SU-DHL-6 (cell line): Measurements from ENCODE around the gene STX10.

ENCODE experiments used
- H2AFZ ChIP-seq: fragments of 200-600 bp; sonication (generic); 2 replicates; pipeline ENCODE4 v1.6.1; 2014; ENCODE audit warnings: low read depth, mild to moderate bottlenecking, moderate library complexity, mixed read lengths, antibody characterized with exemption, low read length; ENCODE audit not compliant: severe bottlenecking
- H3F3A ChIP-seq: fragments of 200-600 bp; shearing (Covaris generic); 2 replicates; pipeline ENCODE4 v1.6.0; 2016; ENCODE audit warnings: antibody characterized with exemption, mild to moderate bottlenecking; ENCODE audit not compliant: insufficient read depth
- H3K27ac ChIP-seq: fragments of 200-600 bp; sonication (generic); 2 replicates; pipeline ENCODE4 v1.5.1; 2016; ENCODE audit warnings: low read depth, mild to moderate bottlenecking, low read length, moderate library complexity, mixed read lengths
- H3K27me3 ChIP-seq: fragments of 200-600 bp; sonication (generic), shearing (Covaris generic); 2 replicates; pipeline ENCODE4 v1.6.0; 2014; ENCODE audit warnings: mild to moderate bottlenecking, low read length
- H3K36me3 ChIP-seq: fragments of 200-600 bp; sonication (generic); 2 replicates; pipeline ENCODE4 v1.6.1; 2014; ENCODE audit warnings: mild to moderate bottlenecking, low read length, mixed read lengths
- H3K4me2 ChIP-seq: fragments of 300-600, 200-600 bp; shearing (Covaris generic), sonication (generic); 2 replicates; pipeline ENCODE4 v1.6.0; 2014; ENCODE audit warnings: low read length, low read depth, mild to moderate bottlenecking; ENCODE audit not compliant: poor library complexity, severe bottlenecking
- H3K4me3 ChIP-seq: fragments of 200-600 bp; sonication (generic); 2 replicates; pipeline ENCODE4 v1.5.1; 2014; ENCODE audit warnings: antibody characterized with exemption, low read length, mild to moderate bottlenecking, mixed read lengths; ENCODE audit not compliant: insufficient read depth, poor library complexity, severe bottlenecking
- H3K79me2 ChIP-seq: fragments of 200-600 bp; sonication (generic); 2 replicates; pipeline ENCODE4 v1.6.1; 2014; ENCODE audit warnings: mild to moderate bottlenecking, low read length, moderate library complexity; ENCODE audit not compliant: insufficient read depth
- H3K9ac ChIP-seq: fragments of 200-600 bp; sonication (generic); 2 replicates; pipeline ENCODE4 v1.7.0; 2014; ENCODE audit warnings: mild to moderate bottlenecking, low read length
- H3K9me2 ChIP-seq: fragments of 200-600 bp; sonication (generic); replicated peaks from 2 replicates; pipeline ENCODE4 v1.6.1; 2014; ENCODE audit warnings: low read length; ENCODE audit not compliant: insufficient read depth
- H3K9me3 ChIP-seq: fragments of 200-600 bp; sonication (generic); 2 replicates; pipeline ENCODE4 v1.6.1; 2014; ENCODE audit warnings: low read length, mixed read lengths; ENCODE audit not compliant: insufficient read depth
- H4K20me1 ChIP-seq: fragments of 200-600 bp; sonication (generic); 2 replicates; pipeline ENCODE4 v1.6.1; 2014; ENCODE audit warnings: low read depth, mild to moderate bottlenecking, antibody characterized with exemption, low read length, moderate library complexity, mixed read lengths
- EZH2phosphoT487 ChIP-seq: fragments of 200-600 bp; sonication (generic), shearing (Covaris generic); conservative IDR thresholded peaks from 2 replicates; pipeline ENCODE4 v1.6.1; 2018; ENCODE audit warnings: mild to moderate bottlenecking, antibody characterized with exemption, low read length, moderate library complexity, mixed read lengths
- TF ChIP-seq, protein P1 (sequence below): fragments of 200-600 bp; sonication (generic); IDR thresholded peaks from one replicate; pipeline ENCODE4 v1.5.1; 2017; ENCODE audit warnings: antibody characterized with exemption, mild to moderate bottlenecking, low read length, moderate library complexity; ENCODE audit not compliant: insufficient read depth, poor library complexity, severe bottlenecking

Gene STX10

GRCh38 chr19:13097033-13097462, 53.1 kb downstream of the STX10 start:
- no peak overlapping the region for H3K27ac ChIP-seq
- no peak overlapping the region for H3K4me2 ChIP-seq

GRCh38 chr19:13095934-13096927, 53.9 kb downstream of the STX10 start:
- peak overlapping the region; percentile 44 for H3K4me2 ChIP-seq
- H3F3A ChIP-seq, result peaks cover 12% of the 10 kb centered on the region
- peaks cover 13% of the 10 kb centered on the region for H3K36me3 ChIP-seq
- no peak overlapping the region for H2AFZ ChIP-seq
- no peak overlapping the region for H3K27ac ChIP-seq
- peak overlapping the region; percentile 27; the same call in 1 of the 2 replicates for H3K9ac ChIP-seq
- H3K4me3 ChIP-seq, result no peak overlapping the region
- no peaks in the 10 kb centered on the region for H3K79me2 ChIP-seq
- H3K27me3 ChIP-seq, result no peaks in the 10 kb centered on the region
- no peak for TF ChIP-seq EZH2phosphoT487
- TF ChIP-seq, protein P1, sequence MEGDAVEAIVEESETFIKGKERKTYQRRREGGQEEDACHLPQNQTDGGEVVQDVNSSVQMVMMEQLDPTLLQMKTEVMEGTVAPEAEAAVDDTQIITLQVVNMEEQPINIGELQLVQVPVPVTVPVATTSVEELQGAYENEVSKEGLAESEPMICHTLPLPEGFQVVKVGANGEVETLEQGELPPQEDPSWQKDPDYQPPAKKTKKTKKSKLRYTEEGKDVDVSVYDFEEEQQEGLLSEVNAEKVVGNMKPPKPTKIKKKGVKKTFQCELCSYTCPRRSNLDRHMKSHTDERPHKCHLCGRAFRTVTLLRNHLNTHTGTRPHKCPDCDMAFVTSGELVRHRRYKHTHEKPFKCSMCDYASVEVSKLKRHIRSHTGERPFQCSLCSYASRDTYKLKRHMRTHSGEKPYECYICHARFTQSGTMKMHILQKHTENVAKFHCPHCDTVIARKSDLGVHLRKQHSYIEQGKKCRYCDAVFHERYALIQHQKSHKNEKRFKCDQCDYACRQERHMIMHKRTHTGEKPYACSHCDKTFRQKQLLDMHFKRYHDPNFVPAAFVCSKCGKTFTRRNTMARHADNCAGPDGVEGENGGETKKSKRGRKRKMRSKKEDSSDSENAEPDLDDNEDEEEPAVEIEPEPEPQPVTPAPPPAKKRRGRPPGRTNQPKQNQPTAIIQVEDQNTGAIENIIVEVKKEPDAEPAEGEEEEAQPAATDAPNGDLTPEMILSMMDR, result no peak
- H4K20me1 ChIP-seq, result no peaks in the 10 kb centered on the region
- H3K9me2 ChIP-seq, result no peaks in the 10 kb centered on the region
- H3K9me3 ChIP-seq, result no peaks in the 10 kb centered on the region

More at GRCh38 chr19:13097033-13097462, 53.1 kb downstream of the STX10 start:
- Histone ChIP-seq H3K9me3 (no peaks in the 10 kb centered on the region), H3F3A (peaks cover 15% of the 10 kb centered on the region), H3K27me3 (no peaks in the 10 kb centered on the region), H3K9ac (no peak overlapping the region), H3K9me2 (no peaks in the 10 kb centered on the region), H3K4me3 (no peak overlapping the region), H3K36me3 (peaks cover 13% of the 10 kb centered on the region), H4K20me1 (no peaks in the 10 kb centered on the region), H2AFZ (no peak overlapping the region), H3K79me2 (peaks cover 7% of the 10 kb centered on the region)
- no peak for TF ChIP-seq EZH2phosphoT487
- TF ChIP-seq, protein P1, result no peak

DNA sequence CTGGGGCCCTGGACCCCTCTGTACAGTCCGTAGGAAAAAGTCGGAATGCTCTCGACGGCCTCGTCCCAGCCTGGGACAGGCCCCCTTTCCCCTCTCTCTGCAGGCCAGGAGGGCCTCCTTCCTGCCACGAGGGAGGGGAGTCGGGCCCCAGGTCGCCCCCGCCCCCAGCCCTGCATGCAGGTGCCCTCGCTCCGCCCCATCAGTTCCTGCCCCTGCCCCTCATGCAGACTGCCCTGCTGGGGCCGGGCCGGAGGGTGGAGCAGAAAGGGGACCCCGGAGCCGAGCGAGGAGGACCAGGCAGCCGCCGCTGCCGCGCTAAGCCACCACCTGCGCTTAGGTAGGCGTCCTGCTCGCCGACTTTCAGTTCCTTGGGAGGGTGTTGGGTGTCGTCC, 54.8 kb downstream of the STX10 start:
- Histone ChIP-seq H3K79me2 (no peaks in the 10 kb centered on the region), H3K36me3 (peaks cover 12% of the 10 kb centered on the region), H3K9me2 (no peaks in the 10 kb centered on the region), H3K27me3 (no peaks in the 10 kb centered on the region), H3K9ac (no peak overlapping the region), H4K20me1 (no peaks in the 10 kb centered on the region), H3K9me3 (no peaks in the 10 kb centered on the region), H3F3A (peaks cover 12% of the 10 kb centered on the region), H3K4me2 (peak overlapping the region; percentile 44), H3K4me3 (no peak overlapping the region), H2AFZ (no peak overlapping the region), H3K27ac (no peak overlapping the region)
- no peak for TF ChIP-seq EZH2phosphoT487
- TF ChIP-seq, protein P1, result no peak
